Stimulated activated CD4-positive, alpha-beta T cell treated with anti-CD3 and anti-CD28 coated beads, Interleukin-4, amount 100 ng/mL, for 4 hours (primary cell): ENCODE data around the gene CRTC2.

ENCODE experiments used
- DNase-seq, 2 experiments: peaks; one replicate each; pipeline ENCODE4 v3.0.0-alpha.2; 2020

Gene CRTC2

GRCh38 chr1:153970346-153970745 is 11.9 kb upstream of the CRTC2 start:
- no peak for DNase-seq

GRCh38 chr1:153968972-153969371 is 10.6 kb upstream of the CRTC2 start:
- no peak for DNase-seq

GRCh38 chr1:153968408-153968807 is 10.0 kb upstream of the CRTC2 start:
- DNase-seq = no peak

GRCh38 chr1:153968000-153968363 is 9.6 kb upstream of the CRTC2 start:
- no peak for DNase-seq

- DNase-seq = peak; percentile 67 to 79
Measured at GRCh38 chr1:153967107-153967999, 8.9 kb upstream of the CRTC2 start, which contains the start of gene CREB3L4. CREB3L4 (plus strand) TSS chr1:153967902; CDS start chr1:153968526, 624 bp downstream.

GRCh38 chr1:153963850-153964331 is 5.5 kb upstream of the CRTC2 start:
- DNase-seq = no peak

DNA sequence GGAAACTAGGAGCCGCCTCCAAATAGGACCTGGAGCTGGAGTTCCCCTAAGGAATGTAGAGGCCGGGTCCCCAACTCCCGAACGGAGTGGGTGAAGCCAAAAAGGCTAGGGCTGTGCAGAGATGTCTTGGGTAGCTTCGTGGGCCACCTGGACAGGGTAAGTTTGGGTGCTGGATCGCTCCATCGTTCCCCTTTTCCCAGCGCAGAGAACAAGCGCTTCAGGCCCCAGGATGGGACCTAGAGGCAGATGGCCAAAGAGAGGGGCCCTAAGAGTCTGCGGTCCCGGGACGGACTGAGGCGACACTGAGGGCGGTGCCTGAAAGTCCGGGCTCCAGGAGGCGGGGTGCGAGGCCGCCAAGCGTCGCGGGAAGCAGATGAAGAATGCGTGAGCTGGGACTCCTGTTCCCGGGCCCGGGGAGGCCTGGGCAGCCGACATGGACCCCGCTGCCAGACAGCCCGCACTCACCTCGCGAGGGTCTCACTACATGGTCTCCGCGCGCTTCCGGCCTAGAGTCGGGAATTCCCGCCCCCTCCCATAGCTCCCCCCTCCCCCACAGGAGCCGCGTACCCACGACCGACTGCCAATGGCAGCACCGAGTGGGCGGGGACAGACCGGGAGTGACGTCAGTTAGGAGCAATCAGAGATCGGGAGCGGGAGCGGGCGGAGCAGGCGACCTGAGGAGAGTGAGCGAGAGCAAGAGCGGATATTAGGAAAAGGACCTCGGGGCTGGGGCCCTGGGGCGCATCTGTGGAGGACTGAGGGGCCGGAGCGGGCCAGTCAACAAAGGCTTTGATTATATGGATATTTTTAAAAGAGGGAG is 4.8 kb upstream of the CRTC2 start, which contains the start of gene SLC39A1:
Gene SLC39A1 (minus strand): TSS at position 508 of the 820 bp plus-strand sequence. CDS start 822 bp downstream, outside the sequence.
- peak; percentile 92 to 93 for DNase-seq

GRCh38 chr1:153962088-153963029 is 3.9 kb upstream of the CRTC2 start:
- no peak for DNase-seq

- DNase-seq = no peak
Measured at GRCh38 chr1:153961421-153961820, 3.0 kb upstream of the CRTC2 start.

DNA sequence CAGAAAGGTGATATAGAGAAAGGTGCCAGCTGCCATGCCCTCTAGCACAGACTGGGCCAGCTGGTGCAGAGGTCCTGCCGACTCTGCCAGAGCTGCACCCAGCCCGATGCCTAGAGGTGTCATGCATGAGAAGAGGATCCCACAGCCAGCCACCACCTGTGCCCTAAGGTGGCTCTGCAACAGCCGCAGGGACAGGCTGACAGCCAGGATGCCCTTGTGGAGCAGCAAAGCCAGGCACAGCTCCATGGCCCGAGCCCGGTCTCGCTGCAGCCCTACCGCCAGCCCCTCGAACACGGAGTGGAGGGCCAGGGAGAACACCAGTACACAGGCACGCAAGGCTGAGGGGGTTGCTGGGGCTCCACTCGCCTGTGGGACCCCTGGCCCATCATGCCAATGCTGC is 1.8 kb upstream of the CRTC2 start:
- DNase-seq = no peak

- no peak for DNase-seq
Measured at GRCh38 chr1:153959454-153959853, 1.0 kb upstream of the CRTC2 start.

GRCh38 chr1:153958961-153959260 is 499 bp upstream of the CRTC2 start:
- no peak for DNase-seq

GRCh38 chr1:153957744-153958110 is 685 bp downstream of the CRTC2 start:
- peak; percentile 23 to 26 for DNase-seq

DNA sequence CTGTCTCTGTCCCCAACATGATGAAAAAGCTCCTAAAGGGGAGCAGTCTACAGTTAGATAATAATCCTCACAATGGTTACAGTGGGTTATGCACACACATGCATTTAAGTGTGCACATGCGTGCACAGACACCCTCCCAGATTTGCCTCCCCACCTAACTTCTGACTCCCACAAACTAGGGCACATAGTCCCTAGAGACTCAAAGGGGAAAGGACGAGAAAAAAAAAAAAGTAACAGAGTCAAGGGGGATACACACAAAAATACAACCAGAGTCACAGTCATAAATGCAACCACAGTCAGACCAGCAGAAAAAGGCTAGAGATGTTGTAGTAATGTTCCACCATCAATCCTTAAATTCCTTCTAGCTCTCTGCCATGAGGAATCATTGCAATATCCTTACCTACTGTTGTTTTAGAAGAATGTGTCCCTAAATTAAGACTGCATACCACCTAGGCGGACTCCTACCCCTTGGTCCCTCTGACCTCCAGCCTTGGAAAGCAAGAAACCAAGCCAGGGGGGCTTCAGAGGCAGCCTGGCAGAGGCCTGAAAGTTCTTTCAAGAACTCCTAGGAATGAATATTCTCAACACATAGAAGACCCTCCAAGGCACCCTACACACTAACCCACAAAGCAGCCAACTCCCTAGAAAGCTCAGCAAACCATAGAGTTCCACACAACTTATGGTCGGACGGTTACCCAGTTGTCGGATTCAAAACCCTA is 1.3 kb downstream of the CRTC2 start:
- DNase-seq = no peak

DNA sequence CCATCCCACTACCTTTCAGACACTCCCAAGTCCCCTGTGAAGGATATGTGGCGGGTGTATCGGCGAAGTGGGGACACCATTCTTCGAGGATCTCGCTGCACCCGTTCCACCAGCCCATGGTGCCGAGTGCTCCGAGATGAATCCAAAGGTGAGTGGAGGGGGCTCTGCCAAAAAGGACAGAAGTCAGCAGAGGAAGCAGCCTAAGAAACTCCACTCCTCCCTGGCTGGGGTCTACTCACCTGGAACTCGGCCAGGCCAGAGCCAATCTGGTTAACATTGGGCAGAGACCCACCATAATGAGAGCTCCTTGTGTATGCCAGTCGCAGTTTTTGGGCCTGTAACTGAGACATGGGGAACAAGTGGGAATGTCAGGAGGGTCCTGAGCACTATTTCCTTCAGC is 3.6 kb downstream of the CRTC2 start:
- no peak for DNase-seq

- no peak for DNase-seq
Measured at GRCh38 chr1:153953859-153954365, 4.5 kb downstream of the CRTC2 start.

DNA sequence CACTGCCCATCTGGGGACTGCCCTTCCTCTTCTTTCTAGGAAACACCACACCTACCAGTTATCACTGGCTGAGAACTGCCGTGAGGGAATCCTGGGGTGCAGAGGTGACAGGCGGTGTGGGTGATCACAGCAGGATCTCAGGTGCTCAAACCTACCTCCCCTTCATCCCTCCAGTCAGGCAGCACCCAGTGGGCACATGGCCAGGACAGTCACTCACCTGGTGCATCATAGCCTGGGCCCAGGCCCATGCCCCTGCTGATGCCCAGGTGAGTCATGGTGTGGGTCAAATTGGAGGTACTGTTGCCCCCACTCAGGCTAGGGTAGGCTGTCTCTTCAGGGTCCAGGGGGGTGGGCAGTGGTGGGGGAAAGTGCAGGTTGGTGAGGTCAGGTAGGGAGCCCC is 6.6 kb downstream of the CRTC2 start:
- DNase-seq = no peak

DNA sequence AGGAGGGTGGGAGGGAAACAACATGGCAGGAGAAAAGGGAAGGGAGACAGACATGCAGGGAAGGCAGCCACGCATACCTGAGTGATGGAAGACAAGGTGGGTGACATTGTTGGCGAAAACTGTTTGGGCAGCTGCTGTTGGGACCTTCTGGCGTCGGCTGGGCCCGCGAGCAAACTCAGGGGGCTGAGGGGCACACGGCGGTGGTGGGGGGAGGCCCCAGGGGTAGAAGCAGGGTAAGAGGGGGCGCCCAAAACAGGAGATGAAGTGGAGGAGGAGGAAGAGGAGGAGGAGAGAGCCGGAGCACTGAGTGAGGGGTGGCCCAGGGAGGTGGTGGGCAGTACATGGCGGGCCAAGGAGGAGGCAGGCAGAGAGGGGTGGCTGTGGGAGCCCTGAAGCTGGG is 7.2 kb downstream of the CRTC2 start:
- no peak for DNase-seq

- peak; percentile 70 to 75 for DNase-seq
Measured at GRCh38 chr1:153946622-153947241, 11.7 kb downstream of the CRTC2 start, which contains the start of gene DENND4B. DENND4B (minus strand) TSS chr1:153946718; CDS start chr1:153944374, 2,344 bp downstream.

- peak; percentile 64 to 65 for DNase-seq
Measured at GRCh38 chr1:153945795-153946621, 12.4 kb downstream of the CRTC2 start.
